Measurements from ENCODE around the gene C10orf105.

The C10orf105 gene

GRCh38 chr10:71737001-71737833 is 17.6 kb upstream of the C10orf105 start:
- DNase-seq: no peak

- DNase-seq: no peak
Measured at GRCh38 chr10:71736570-71736952, 17.0 kb upstream of the C10orf105 start.

- DNase-seq: peak; percentile 83
Measured at GRCh38 chr10:71735709-71736569, 16.4 kb upstream of the C10orf105 start.

- no peak for DNase-seq
Measured at GRCh38 chr10:71734797-71735196, 15.2 kb upstream of the C10orf105 start.

- no peak for DNase-seq
Measured at GRCh38 chr10:71731791-71732190, 12.2 kb upstream of the C10orf105 start.

GRCh38 chr10:71729161-71729636 is 9.6 kb upstream of the C10orf105 start:
- no peak for DNase-seq

- no peak for DNase-seq
Measured at GRCh38 chr10:71727738-71728737, 8.5 kb upstream of the C10orf105 start.

- DNase-seq: peak; percentile 86
Measured at GRCh38 chr10:71727105-71727737, 7.6 kb upstream of the C10orf105 start.

- no peak for DNase-seq
Measured at GRCh38 chr10:71726580-71727104, 7.1 kb upstream of the C10orf105 start.

- peak; percentile 89 for DNase-seq
Measured at GRCh38 chr10:71725998-71726579, 6.5 kb upstream of the C10orf105 start.

- DNase-seq: no peak
Measured at GRCh38 chr10:71725249-71725648, 5.7 kb upstream of the C10orf105 start.

GRCh38 chr10:71724539-71724938 is 5.0 kb upstream of the C10orf105 start:
- DNase-seq: no peak

- DNase-seq: no peak
Measured at GRCh38 chr10:71723311-71723710, 3.7 kb upstream of the C10orf105 start.

GRCh38 chr10:71722849-71723248 is 3.3 kb upstream of the C10orf105 start:
- no peak for DNase-seq

GRCh38 chr10:71721313-71721712 is 1.7 kb upstream of the C10orf105 start:
- no peak for DNase-seq

GRCh38 chr10:71720288-71720687 is 710 bp upstream of the C10orf105 start:
- no peak for DNase-seq

- no peak for DNase-seq
Measured at GRCh38 chr10:71719042-71719441, 536 bp downstream of the C10orf105 start.

- DNase-seq: no peak
Measured at GRCh38 chr10:71718165-71718698, 1.3 kb downstream of the C10orf105 start.

GRCh38 chr10:71717551-71717951 is 2.0 kb downstream of the C10orf105 start:
- DNase-seq: no peak

GRCh38 chr10:71717056-71717455 is 2.5 kb downstream of the C10orf105 start:
- no peak for DNase-seq

- DNase-seq: no peak
Measured at GRCh38 chr10:71716426-71716825, 3.2 kb downstream of the C10orf105 start.
